ENCODE results near the gene SORCS1. TPM values are rescaled to one million over a fixed set of nuclear protein-coding genes. Genes with fewer than 3 reads are reported as not detected.

The SORCS1 gene
- total and polyA plus RNA-seq, 2 of the 8 experiments (the other 6 are each of a cell fraction or from before 2014, with no cell fraction given): 4.1 to 4.6 TPM

- H3K18ac ChIP-seq (ENCODE audit: extremely low read depth, low read length): no peak overlapping the region
- H3K79me1 ChIP-seq (ENCODE audit: low read depth, low read length): no peaks in the 10 kb centered on the region
- no peak overlapping the region for H2AFZ ChIP-seq (ENCODE audit: low read length)
- no peak overlapping the region for H3K23ac ChIP-seq (ENCODE audit: insufficient read length)
- H3K36me3 ChIP-seq (ENCODE audit: control insufficient read depth in 2 of 4, insufficient read depth in 4 of 4, low read length in 3 of 4): no peaks in the 10 kb centered on the region
- no peak overlapping the region for H3K4me2 ChIP-seq (ENCODE audit: insufficient read depth in 1 of 2, low read depth in 2 of 2, low read length in 2 of 2)
- no peaks in the 10 kb centered on the region for H3K23me2 ChIP-seq (ENCODE audit: low read depth, low read length)
- no peak overlapping the region for H4K8ac ChIP-seq (ENCODE audit: extremely low read depth, insufficient read depth, low read length)
- H3K4me1 ChIP-seq (replicated peaks in 1 of 4; ENCODE audit: control insufficient read depth in 3 of 4, insufficient read depth in 4 of 4, low read length in 3 of 4): no peaks in the 10 kb centered on the region
- no peak overlapping the region for H3K14ac ChIP-seq (ENCODE audit: insufficient read length)
- no peak for FAIRE-seq
- no peak overlapping the region for H3K27ac ChIP-seq (ENCODE audit: low read depth, low read length)
- no peak overlapping the region for H2BK120ac ChIP-seq (replicated peaks; ENCODE audit: low read depth, low read length)
- H3K9me3 ChIP-seq (ENCODE audit: insufficient read depth in 2 of 2, low read depth in 1 of 2, low read length in 1 of 2): no peaks in the 10 kb centered on the region
- no peak overlapping the region for H4K5ac ChIP-seq (ENCODE audit: insufficient read length, low read depth, low read length)
- no peak for TF ChIP-seq EGR1 (IDR thresholded peaks at IDR 0.05; ENCODE audit: borderline replicate concordance, low read depth, low read length)
- no peak overlapping the region for H2BK20ac ChIP-seq (ENCODE audit: low read length)
- WGBS, 2 experiments (ENCODE audit: extremely low coverage in 1 of 2, insufficient coverage in 1 of 2, insufficient read length in 1 of 2, insufficient replicate concordance in 2 of 2, low coverage in 1 of 2, low lambda C conversion rate in 2 of 2, missing lambda C conversion rate in 1 of 2): 89% methylated on average over 6 of the region's 6 CpGs; no CpG with 5 or more reads in 1 of the 2 experiments
- ChIA-PET POLR2A (ENCODE audit: partially characterized antibody) (no interaction called here), CTCF (ENCODE audit: partially characterized antibody) (interaction anchor here (1.1 kb wide), 1 partner anchor 169 kb away, joined by 3 read pairs; no protein-coding TSS in a partner anchor)
- no peak overlapping the region for H4K91ac ChIP-seq (replicated peaks; ENCODE audit: insufficient read length, low read length)
- 0 out of 7 replicates have a peak overlapping the region, but pooled peaks of 1 of the 4 experiments have one; percentile 30 for H3K9ac ChIP-seq (replicated peaks in 1 of 4; ENCODE audit: extremely low read depth in 1 of 4, low read depth in 3 of 4, low read length in 3 of 4)
- H3K4ac ChIP-seq (replicated peaks; ENCODE audit: insufficient read length, low read depth, low read length): no peak overlapping the region
- H3K27me3 ChIP-seq (replicated peaks in 1 of 4; ENCODE audit: control insufficient read depth in 3 of 4, extremely low read depth in 1 of 4, insufficient read depth in 3 of 4, low read length in 3 of 4): no peaks in the 10 kb centered on the region
- H3K56ac ChIP-seq (replicated peaks; ENCODE audit: insufficient read length, low read depth, low read length): no peak overlapping the region
- H2BK15ac ChIP-seq (ENCODE audit: low read length): no peak overlapping the region
- no peak overlapping the region for H2AK5ac ChIP-seq (ENCODE audit: low read depth, low read length)
- H3K79me2 ChIP-seq (ENCODE audit: control insufficient read depth in 1 of 2, insufficient read depth in 2 of 2, low read length in 2 of 2): no peaks in the 10 kb centered on the region
- H2BK5ac ChIP-seq (ENCODE audit: low read depth, low read length): no peak overlapping the region
- no peak for DNase-seq (ENCODE audit: low read depth in 1 of 2, low spot score in 2 of 2)
- no peak overlapping the region for H2BK12ac ChIP-seq (ENCODE audit: low read depth, low read length)
- no peaks in the 10 kb centered on the region for H4K20me1 ChIP-seq (replicated peaks in 1 of 2; ENCODE audit: control insufficient read depth in 1 of 2, insufficient read depth in 2 of 2, low read length in 2 of 2)
- no peak overlapping the region for H3K4me3 ChIP-seq (ENCODE audit: extremely low read depth in 1 of 4, insufficient read depth in 2 of 4, low read depth in 3 of 4, low read length in 4 of 4)
Measured at GRCh38 chr10:106548832-106549231, 615.7 kb downstream of the SORCS1 start.
